Embryonic facial prominence (tissue), 1 donor: ENCODE data around the gene CEL.
"Not testable (repeated sequence)": the region's sequence is repeated elsewhere in the genome, so short reads cannot be mapped to it uniquely, and the experiment has no call there.

ENCODE experiments used
- DNase-seq: peaks from one replicate; pipeline ENCODE4 v3.0.0-alpha.2; 2016; ENCODE audit errors: extremely low spot score

CEL gene

GRCh38 chr9:133064241-133065069 lies 2.7 kb downstream of the CEL start:
- DNase-seq, result no peak

GRCh38 chr9:133065070-133065388 lies 3.2 kb downstream of the CEL start:
- no peak for DNase-seq

GRCh38 chr9:133066181-133066983 lies 4.6 kb downstream of the CEL start:
- no peak for DNase-seq

- DNase-seq, result no peak
Measured at GRCh38 chr9:133067006-133067405, 5.2 kb downstream of the CEL start.

GRCh38 chr9:133067813-133068212 lies 6.0 kb downstream of the CEL start:
- DNase-seq, result no peak

GRCh38 chr9:133068431-133068830 lies 6.7 kb downstream of the CEL start:
- not testable (repeated sequence) for DNase-seq

GRCh38 chr9:133070500-133070961 lies 8.8 kb downstream of the CEL start:
- DNase-seq, result not testable (repeated sequence)

GRCh38 chr9:133070985-133071384 lies 9.2 kb downstream of the CEL start:
- not testable (repeated sequence) for DNase-seq

- no peak for DNase-seq
Measured at GRCh38 chr9:133071484-133072150, 9.8 kb downstream of the CEL start.

- not testable (repeated sequence) for DNase-seq
Measured at GRCh38 chr9:133072210-133072609, 10.4 kb downstream of the CEL start.

- no peak for DNase-seq
Measured at GRCh38 chr9:133073086-133074014, 11.6 kb downstream of the CEL start.

GRCh38 chr9:133074111-133074651 lies 12.4 kb downstream of the CEL start:
- DNase-seq, result no peak

GRCh38 chr9:133075925-133076630 lies 14.3 kb downstream of the CEL start:
- DNase-seq, result no peak

GRCh38 chr9:133076691-133077090 lies 14.9 kb downstream of the CEL start:
- no peak for DNase-seq

- no peak for DNase-seq
Measured at GRCh38 chr9:133078486-133078885, 16.7 kb downstream of the CEL start.

GRCh38 chr9:133080161-133080560 lies 18.4 kb downstream of the CEL start:
- no peak for DNase-seq

- DNase-seq, result not testable (repeated sequence)
Measured at GRCh38 chr9:133080786-133081779, 19.3 kb downstream of the CEL start.

GRCh38 chr9:133081957-133082644 lies 20.3 kb downstream of the CEL start:
- DNase-seq, result not testable (repeated sequence)
